Rectal smooth muscle tissue (tissue), 1 donor: ENCODE measurements around the gene ANXA11.
A peak's percentile ranks its signal among the peaks of the same experiment; 100 is the strongest.
"Not testable (repeated sequence)": the region's sequence is repeated elsewhere in the genome, so short reads cannot be mapped to it uniquely, and the experiment has no call there.

Experiments
- H3K27ac ChIP-seq: one replicate; pipeline ENCODE4 v1.7.0; 2013; ENCODE audit warnings: low read depth, low read length, inconsistent platforms
- H3K27me3 ChIP-seq: one replicate; pipeline ENCODE4 v1.7.0; 2013; ENCODE audit warnings: low read length; ENCODE audit not compliant: control insufficient read depth, insufficient read depth
- H3K36me3 ChIP-seq: one replicate; pipeline ENCODE4 v1.7.0; 2013; ENCODE audit warnings: low read length; ENCODE audit not compliant: control insufficient read depth, insufficient read depth
- H3K4me1 ChIP-seq: one replicate; pipeline ENCODE4 v1.7.0; 2013; ENCODE audit warnings: low read length; ENCODE audit not compliant: control insufficient read depth, insufficient read depth
- H3K4me3 ChIP-seq: one replicate; pipeline ENCODE4 v1.7.0; 2013; ENCODE audit warnings: low read length
- H3K9ac ChIP-seq: one replicate; pipeline ENCODE4 v1.7.0; 2013; ENCODE audit warnings: low read length

The ANXA11 gene

DNA sequence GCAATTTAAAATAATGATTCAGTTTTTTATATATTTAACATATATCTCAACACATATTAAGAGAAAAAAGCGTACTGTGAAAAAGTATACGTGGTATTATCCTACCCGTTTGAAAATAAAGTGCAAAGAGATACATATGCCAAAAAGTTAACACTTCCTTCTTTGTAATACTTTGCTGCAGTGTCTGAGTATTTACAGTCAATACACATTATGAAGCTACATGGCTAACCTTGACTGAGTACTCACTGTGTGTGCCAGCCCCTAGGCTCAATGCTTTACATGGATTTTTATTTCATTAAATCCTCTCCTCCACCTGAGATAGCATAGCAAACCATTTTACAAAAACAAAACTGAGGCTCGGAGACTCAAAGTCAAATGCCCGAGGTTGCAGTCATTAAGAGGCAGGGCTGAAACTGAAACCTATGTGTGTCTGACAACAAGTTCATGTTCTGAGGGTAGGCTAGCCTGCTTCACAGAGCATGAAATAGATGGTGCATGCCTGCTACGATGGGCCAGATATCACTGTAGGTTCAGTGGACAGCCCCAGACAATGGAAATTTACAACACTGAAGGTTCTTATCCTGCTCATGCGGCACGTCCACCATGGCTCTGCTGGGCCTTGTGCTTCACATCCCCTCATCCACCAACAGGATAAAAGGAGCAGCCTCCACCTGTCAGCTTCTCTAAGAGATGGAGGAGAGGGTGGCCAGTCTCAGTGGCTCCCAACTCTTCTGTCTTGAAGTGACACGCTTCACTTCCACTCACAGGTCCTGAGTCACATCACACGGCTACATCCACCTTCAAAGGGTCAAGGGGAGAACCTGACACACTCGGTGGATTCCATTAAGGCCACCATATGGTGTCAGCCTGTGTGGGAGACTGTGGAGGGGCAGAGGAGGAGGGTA lies 29.2 kb upstream of the ANXA11 start:
- not testable (repeated sequence) for H3K27me3 ChIP-seq, H3K27ac ChIP-seq, H3K36me3 ChIP-seq, H3K4me3 ChIP-seq, H3K4me1 ChIP-seq, H3K9ac ChIP-seq

GRCh38 chr10:80233871-80234270 lies 28.5 kb upstream of the ANXA11 start:
- not testable (repeated sequence) for H3K4me3 ChIP-seq

DNA sequence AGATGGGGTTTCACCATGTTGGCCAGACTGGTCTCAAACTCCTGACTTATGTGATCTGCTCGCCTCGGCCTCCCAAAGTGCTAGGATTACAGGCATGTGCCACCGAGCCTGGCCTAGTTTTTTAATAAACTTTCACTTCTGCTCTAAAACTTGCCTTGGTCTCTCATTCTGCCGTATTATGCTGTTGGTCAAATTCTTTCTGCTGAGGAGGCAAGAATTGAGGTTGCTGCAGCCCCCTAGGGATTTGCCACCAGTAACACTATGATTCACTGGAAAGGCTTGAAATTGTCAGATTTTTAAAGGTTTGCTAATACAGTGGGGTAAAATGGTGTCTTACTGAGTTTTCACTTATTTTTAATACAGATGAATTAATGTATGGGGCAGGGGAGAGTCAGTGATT lies 21.4 kb upstream of the ANXA11 start:
- H3K9ac ChIP-seq, H3K4me3 ChIP-seq, H3K27ac ChIP-seq, H3K27me3 ChIP-seq, H3K4me1 ChIP-seq, H3K36me3 ChIP-seq: not testable (repeated sequence)

More at GRCh38 chr10:80233871-80234270, 28.5 kb upstream of the ANXA11 start:
- not testable (repeated sequence) for H3K36me3 ChIP-seq, H3K9ac ChIP-seq, H3K27ac ChIP-seq, H3K4me1 ChIP-seq, H3K27me3 ChIP-seq

DNA sequence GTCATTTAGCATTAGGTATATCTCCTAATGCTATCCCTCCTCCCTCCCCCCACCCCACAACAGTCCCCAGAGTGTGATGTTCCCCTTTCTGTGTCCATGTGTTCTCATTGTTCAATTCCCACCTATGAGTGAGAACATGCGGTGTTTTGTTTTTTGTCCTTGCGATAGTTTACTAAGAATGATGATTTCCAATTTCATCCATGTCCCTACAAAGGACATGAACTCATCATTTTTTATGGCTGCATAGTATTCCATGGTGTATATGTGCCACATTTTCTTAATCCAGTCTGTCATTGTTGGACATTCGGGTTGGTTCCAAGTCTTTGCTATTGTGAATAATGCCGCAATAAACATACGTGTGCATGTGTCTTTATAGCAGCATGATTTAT lies 17.7 kb upstream of the ANXA11 start:
- H3K4me1 ChIP-seq, H3K27me3 ChIP-seq, H3K27ac ChIP-seq, H3K4me3 ChIP-seq, H3K9ac ChIP-seq, H3K36me3 ChIP-seq: not testable (repeated sequence)

- not testable (repeated sequence) for H3K27ac ChIP-seq
These were observed 13.5 kb upstream of the ANXA11 start for GRCh38 chr10:80218878-80219277.

DNA sequence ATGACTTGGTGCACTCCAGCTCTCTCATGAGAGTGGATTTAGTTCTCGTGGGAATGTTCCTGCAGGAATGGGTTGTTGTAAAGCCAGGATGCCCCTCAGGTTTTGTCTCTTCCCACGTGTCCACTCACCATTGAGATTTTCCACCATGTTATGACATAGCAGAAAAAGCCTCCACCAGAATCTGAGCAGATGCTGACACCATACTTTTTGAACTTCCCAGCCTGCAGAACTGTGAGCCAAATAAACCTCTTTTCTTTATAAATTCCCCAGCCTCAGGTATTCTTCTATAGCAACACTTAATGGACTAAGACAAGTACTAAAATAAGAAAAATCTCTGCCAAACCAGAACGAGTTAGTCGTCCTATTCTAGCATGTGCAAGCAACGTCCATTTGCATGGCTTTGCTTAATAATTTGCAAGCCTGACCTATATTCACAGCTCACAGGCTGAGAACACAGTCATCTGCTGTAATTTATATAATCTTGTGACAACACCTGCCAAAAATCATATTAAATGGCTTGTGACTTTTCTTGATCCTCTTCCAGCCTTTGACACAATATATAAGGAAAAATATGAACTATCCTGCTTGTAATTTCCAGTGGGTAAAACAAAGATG lies 9.1 kb upstream of the ANXA11 start:
- not testable (repeated sequence) for H3K9ac ChIP-seq, H3K4me1 ChIP-seq, H3K36me3 ChIP-seq, H3K27me3 ChIP-seq, H3K27ac ChIP-seq, H3K4me3 ChIP-seq

More at GRCh38 chr10:80218878-80219277, 13.5 kb upstream of the ANXA11 start:
- not testable (repeated sequence) for H3K9ac ChIP-seq, H3K27me3 ChIP-seq, H3K4me1 ChIP-seq, H3K36me3 ChIP-seq, H3K4me3 ChIP-seq

DNA sequence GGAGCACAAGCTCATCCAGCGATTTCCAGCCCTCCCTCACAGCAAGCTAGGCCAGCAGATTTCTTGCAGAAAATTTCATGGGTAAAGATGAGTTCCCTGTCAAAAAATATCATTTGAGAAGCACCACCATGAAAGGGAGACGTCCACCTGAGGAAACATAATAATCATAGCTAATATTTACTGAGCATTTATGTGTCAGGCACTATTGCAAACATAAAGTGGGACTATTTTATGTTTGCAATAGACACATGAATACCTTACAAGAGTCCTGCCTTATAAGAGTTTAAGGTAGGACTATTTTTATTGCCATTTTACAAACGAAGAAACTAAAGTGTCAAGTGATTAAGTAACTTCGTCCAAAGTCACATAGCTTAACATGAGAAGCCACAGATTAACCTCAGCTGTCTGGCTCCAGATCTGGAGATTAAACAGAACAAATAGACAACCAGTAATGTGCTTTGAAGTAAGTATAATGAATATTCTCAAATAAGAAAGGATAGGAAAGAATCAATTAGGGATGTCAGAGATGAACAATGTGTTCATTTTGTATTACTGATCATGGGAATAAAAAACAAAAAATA lies 7.3 kb upstream of the ANXA11 start:
- not testable (repeated sequence) for H3K4me3 ChIP-seq, H3K36me3 ChIP-seq, H3K27ac ChIP-seq, H3K4me1 ChIP-seq, H3K9ac ChIP-seq, H3K27me3 ChIP-seq

GRCh38 chr10:80211786-80212185 lies 6.4 kb upstream of the ANXA11 start:
- H3K27ac ChIP-seq, result no peak overlapping the region
- H3K27me3 ChIP-seq, result no peaks in the 10 kb centered on the region
- H3K9ac ChIP-seq, result no peak overlapping the region
- H3K4me1 ChIP-seq, result no peaks in the 10 kb centered on the region
- H3K36me3 ChIP-seq, result no peaks in the 10 kb centered on the region
- H3K4me3 ChIP-seq, result no peak overlapping the region

DNA sequence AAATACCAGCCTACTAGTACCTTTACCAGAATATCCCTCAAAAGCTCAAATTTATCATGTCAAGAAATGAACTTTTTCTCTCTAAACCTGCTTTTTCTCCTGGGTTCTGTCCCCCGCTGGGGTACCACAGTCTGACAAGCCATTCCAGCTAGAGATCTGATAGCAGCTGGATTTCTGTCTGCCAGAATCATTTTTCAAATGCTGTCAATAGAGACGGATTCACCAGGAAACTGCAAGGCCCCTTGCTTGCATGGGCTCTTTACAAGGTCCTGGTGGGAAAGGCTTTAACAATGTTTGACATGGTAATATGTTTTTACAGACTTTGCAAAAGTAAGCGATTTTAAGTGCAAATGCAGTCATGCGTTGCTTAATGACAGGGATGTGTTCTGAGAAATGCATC lies 4.9 kb upstream of the ANXA11 start:
- H3K4me3 ChIP-seq, result no peak overlapping the region
- H3K9ac ChIP-seq, result no peak overlapping the region
- no peaks in the 10 kb centered on the region for H3K27me3 ChIP-seq
- no peaks in the 10 kb centered on the region for H3K36me3 ChIP-seq
- H3K27ac ChIP-seq, result no peak overlapping the region
- peaks cover 10% of the 10 kb centered on the region for H3K4me1 ChIP-seq

GRCh38 chr10:80207768-80208370 lies 2.5 kb upstream of the ANXA11 start:
- Histone ChIP-seq H3K4me3 (peak overlapping the region; percentile 61), H3K36me3 (no peaks in the 10 kb centered on the region), H3K27me3 (no peaks in the 10 kb centered on the region), H3K4me1 (peaks cover 24% of the 10 kb centered on the region), H3K9ac (no peak overlapping the region), H3K27ac (peak overlapping the region; percentile 93)

DNA sequence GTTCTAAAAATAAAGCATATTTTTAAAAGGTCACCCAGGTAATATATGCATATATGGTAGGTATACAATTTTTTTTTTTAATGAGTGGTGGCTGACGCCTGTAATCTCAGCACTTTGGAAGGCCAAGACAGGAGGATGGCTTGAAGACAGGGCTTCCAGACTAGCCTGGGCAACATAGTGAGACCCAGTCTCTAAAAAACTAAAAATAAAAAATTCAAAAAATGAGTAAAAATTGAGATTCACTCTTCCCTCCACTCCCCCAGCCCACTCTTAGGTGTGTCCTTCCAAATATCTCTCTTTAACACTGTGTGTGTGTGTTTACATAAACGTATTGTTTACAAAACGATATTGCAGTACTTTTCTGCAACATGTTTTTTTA lies 929 bp upstream of the ANXA11 start:
- Histone ChIP-seq H3K27me3 (no peaks in the 10 kb centered on the region), H3K9ac (no peak overlapping the region), H3K36me3 (no peaks in the 10 kb centered on the region), H3K4me3 (peak overlapping the region; percentile 78), H3K27ac (peak overlapping the region; percentile 93), H3K4me1 (peaks cover 26% of the 10 kb centered on the region)

GRCh38 chr10:80204677-80205476 lies 460 bp downstream of the ANXA11 start:
- H3K4me3 ChIP-seq, result peak overlapping the region; percentile 78
- H3K27me3 ChIP-seq, result no peaks in the 10 kb centered on the region
- peaks cover 4% of the 10 kb centered on the region for H3K36me3 ChIP-seq
- peaks cover 26% of the 10 kb centered on the region for H3K4me1 ChIP-seq
- H3K9ac ChIP-seq, result peak overlapping the region; percentile 59
- H3K27ac ChIP-seq, result peak overlapping the region; percentile 93
